Hepatocyte (in vitro differentiated cells): ENCODE measurements around the gene GRIA1.

ENCODE experiments used
- CTCF ChIP-seq: fragments of 200-600 bp; sonication (generic); IDR thresholded peaks from 2 replicates; pipeline ENCODE4 v1.5.1; 2016; ENCODE audit warnings: antibody characterized with exemption, mild to moderate bottlenecking; ENCODE audit not compliant: poor library complexity
- EZH2 ChIP-seq: fragments of 200-600 bp; sonication (generic); IDR thresholded peaks from 2 replicates; pipeline ENCODE4 v1.6.1; 2016; ENCODE audit warnings: antibody characterized with exemption, mild to moderate bottlenecking, borderline replicate concordance
- EZH2phosphoT487 ChIP-seq: fragments of 200-600 bp; sonication (generic); IDR thresholded peaks from one replicate; pipeline ENCODE4 v1.6.1; 2018; ENCODE audit warnings: antibody characterized with exemption, mild to moderate bottlenecking, low read depth, moderate library complexity; ENCODE audit not compliant: unreplicated experiment, severe bottlenecking

GRCh38 chr5:153658149-153658548 is 167.7 kb downstream of the GRIA1 start:
- no peak for TF ChIP-seq CTCF
- no peak for TF ChIP-seq EZH2
- TF ChIP-seq EZH2phosphoT487 = no peak
